Measurements from ENCODE around the gene SGO2.

The SGO2 gene

GRCh38 chr2:200486529-200486928 is 39.5 kb upstream of the SGO2 start (continued):
- TF ChIP-seq SP3 (tag by site-specific recombination; IDR thresholded peaks at IDR 0.05) (no peak), KLF10 (tag by site-specific recombination; IDR thresholded peaks at IDR 0.05) (no peak), ZNF660 (tag by site-specific recombination; IDR thresholded peaks at IDR 0.05) (no peak), ZNF248 (tag by site-specific recombination; IDR thresholded peaks at IDR 0.05) (no peak), ZEB2 (tag by site-specific recombination; IDR thresholded peaks at IDR 0.05) (0 out of 2 replicates have a peak, but pooled peaks have one; percentile 42), GLI4 (tag by site-specific recombination; IDR thresholded peaks at IDR 0.05) (no peak), KLF17 (tag by site-specific recombination; IDR thresholded peaks at IDR 0.05) (no peak), ZNF692 (tag by site-specific recombination; IDR thresholded peaks at IDR 0.05) (no peak), ZNF311 (tag by site-specific recombination; IDR thresholded peaks at IDR 0.05; ENCODE audit: borderline replicate concordance) (no peak), ZNF610 (tag by site-specific recombination; IDR thresholded peaks at IDR 0.05; ENCODE audit: borderline replicate concordance) (no peak), RBAK (tag by site-specific recombination; IDR thresholded peaks at IDR 0.05) (no peak), ZNF335 (tag by site-specific recombination; conservative IDR thresholded peaks at IDR 0.05) (no peak), ZNF211 (tag by site-specific recombination; IDR thresholded peaks at IDR 0.05; ENCODE audit: low read depth) (no peak), YY2 (tag by site-specific recombination; IDR thresholded peaks at IDR 0.05) (no peak)

GRCh38 chr2:200488169-200488568 is 37.8 kb upstream of the SGO2 start:
- ChIA-PET CTCF (interaction anchor here (0.6 to 1.5 kb wide), 2 partner anchors 409 to 508 kb away, joined by 3 to 4 read pairs; no protein-coding TSS in a partner anchor), POLR2A (no interaction called here)
- TF ChIP-seq TCF7L2 (IDR thresholded peaks at IDR 0.05; ENCODE audit: borderline replicate concordance, low read depth, low read length), result no peak
- no peak for TF ChIP-seq ZXDB (tag by site-specific recombination; IDR thresholded peaks at IDR 0.05)
- Histone ChIP-seq H3K4me3 (ENCODE audit: low read depth, low read length) (no peak overlapping the region), H3K27ac (ENCODE audit: extremely low read depth, low read depth, low read length) (no peak overlapping the region), H3K4me1 (ENCODE audit: control insufficient read depth, insufficient read depth, low read length) (no peaks in the 10 kb centered on the region; the same call in 1 of the 2 replicates), H3K36me3 (ENCODE audit: control insufficient read depth in 2 of 2, insufficient read depth in 1 of 2, low read length in 2 of 2) (peaks cover 0 to 39% of the 10 kb centered on the region in 2 experiments; a peak in 2 of 3 replicates), H3K9me3 (ENCODE audit: control insufficient read depth, insufficient read depth, low read depth, low read length) (no peaks in the 10 kb centered on the region)

- H3K36me3 ChIP-seq (ENCODE audit: control insufficient read depth in 2 of 2, insufficient read depth in 1 of 2, low read length in 2 of 2), result peaks cover 8 to 53% of the 10 kb centered on the region in 2 experiments
- no peak overlapping the region for H3K27ac ChIP-seq (ENCODE audit: extremely low read depth, low read depth, low read length)
- H3K4me1 ChIP-seq (ENCODE audit: control insufficient read depth, insufficient read depth, low read length), result no peaks in the 10 kb centered on the region; the same call in 1 of the 2 replicates
- TF ChIP-seq ZNF670 (tag by site-specific recombination; IDR thresholded peaks at IDR 0.05; ENCODE audit: low read depth) (no peak), ZNF704 (tag by site-specific recombination; IDR thresholded peaks at IDR 0.05) (no peak), SP3 (tag by site-specific recombination; IDR thresholded peaks at IDR 0.05) (no peak), ZEB2 (tag by site-specific recombination; IDR thresholded peaks at IDR 0.05) (no peak), ZNF76 (tag by site-specific recombination; IDR thresholded peaks at IDR 0.05; ENCODE audit: borderline replicate concordance, low read depth) (no peak), OVOL3 (tag by site-specific recombination; IDR thresholded peaks at IDR 0.05) (no peak)
- no peak overlapping the region for H3K4me3 ChIP-seq (ENCODE audit: low read depth, low read length)
- CTCF ChIA-PET, result interaction anchor here (0.6 to 0.7 kb wide), 2 partner anchors 187 to 211 kb away, joined by 3 read pairs; no protein-coding TSS in a partner anchor
- POLR2A ChIA-PET, result no interaction called here
- H3K9me3 ChIP-seq (ENCODE audit: control insufficient read depth, insufficient read depth, low read depth, low read length), result no peaks in the 10 kb centered on the region
Observed at GRCh38 chr2:200490001-200490400, 36.0 kb upstream of the SGO2 start.
